T1000 (cell line): Measurements from ENCODE around the gene HHEX.
"Not testable (repeated sequence)": the region's sequence is repeated elsewhere in the genome, so short reads cannot be mapped to it uniquely, and the experiment has no call there.

ENCODE experiments used
- DNase-seq: peaks from one replicate; lab custom pipeline; 2025; ENCODE audit warnings: mixed read lengths; lab: John Stamatoyannopoulos, UW

HHEX gene

GRCh38 chr10:92734301-92734700, 44.5 kb downstream of the HHEX start:
- no peak for DNase-seq

- DNase-seq: no peak
Observed at GRCh38 chr10:92735938-92736337, 46.2 kb downstream of the HHEX start.

GRCh38 chr10:92737484-92737883, 47.7 kb downstream of the HHEX start:
- DNase-seq: no peak

GRCh38 chr10:92740762-92741161, 51.0 kb downstream of the HHEX start:
- no peak for DNase-seq

- DNase-seq: not testable (repeated sequence)
Observed at GRCh38 chr10:92741741-92742140, 52.0 kb downstream of the HHEX start.

GRCh38 chr10:92742331-92743228, 52.8 kb downstream of the HHEX start:
- DNase-seq: no peak
